ENCODE measurements around the gene DAW1.

The DAW1 gene

GRCh38 chr2:227827143-227827542, 44.3 kb upstream of the DAW1 start:
- Histone ChIP-seq H3K4me3 (ENCODE audit: low read depth, low read length, poor library complexity, severe bottlenecking) (no peak overlapping the region), H3K36me3 (ENCODE audit: insufficient read depth, low read length) (no peaks in the 10 kb centered on the region), H3K27ac (ENCODE audit: low read depth, low read length, poor library complexity, severe bottlenecking) (no peak overlapping the region), H3K9me3 (ENCODE audit: low read length) (no peaks in the 10 kb centered on the region), H3K4me1 (ENCODE audit: insufficient read depth, low read length, severe bottlenecking) (no peaks in the 10 kb centered on the region), H3K27me3 (ENCODE audit: insufficient read depth, low read length) (no peaks in the 10 kb centered on the region), H4K20me1 (ENCODE audit: insufficient read depth, low read length) (no peaks in the 10 kb centered on the region), H3K9me2 (ENCODE audit: low read depth, low read length) (no peaks in the 10 kb centered on the region), H3K9ac (ENCODE audit: low read length) (no peak overlapping the region), H3K79me2 (ENCODE audit: insufficient read depth, low read length) (no peaks in the 10 kb centered on the region), H2AFZ (ENCODE audit: low read length) (no peak overlapping the region), H3F3A (ENCODE audit: insufficient read depth, low read length) (no peaks in the 10 kb centered on the region), H3K4me2 (ENCODE audit: low read length) (no peak overlapping the region)
- TF ChIP-seq, protein P1, sequence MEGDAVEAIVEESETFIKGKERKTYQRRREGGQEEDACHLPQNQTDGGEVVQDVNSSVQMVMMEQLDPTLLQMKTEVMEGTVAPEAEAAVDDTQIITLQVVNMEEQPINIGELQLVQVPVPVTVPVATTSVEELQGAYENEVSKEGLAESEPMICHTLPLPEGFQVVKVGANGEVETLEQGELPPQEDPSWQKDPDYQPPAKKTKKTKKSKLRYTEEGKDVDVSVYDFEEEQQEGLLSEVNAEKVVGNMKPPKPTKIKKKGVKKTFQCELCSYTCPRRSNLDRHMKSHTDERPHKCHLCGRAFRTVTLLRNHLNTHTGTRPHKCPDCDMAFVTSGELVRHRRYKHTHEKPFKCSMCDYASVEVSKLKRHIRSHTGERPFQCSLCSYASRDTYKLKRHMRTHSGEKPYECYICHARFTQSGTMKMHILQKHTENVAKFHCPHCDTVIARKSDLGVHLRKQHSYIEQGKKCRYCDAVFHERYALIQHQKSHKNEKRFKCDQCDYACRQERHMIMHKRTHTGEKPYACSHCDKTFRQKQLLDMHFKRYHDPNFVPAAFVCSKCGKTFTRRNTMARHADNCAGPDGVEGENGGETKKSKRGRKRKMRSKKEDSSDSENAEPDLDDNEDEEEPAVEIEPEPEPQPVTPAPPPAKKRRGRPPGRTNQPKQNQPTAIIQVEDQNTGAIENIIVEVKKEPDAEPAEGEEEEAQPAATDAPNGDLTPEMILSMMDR (IDR thresholded peaks at IDR 0.05; ENCODE audit: low read length) = no peak
- no peak for TF ChIP-seq EZH2 (IDR thresholded peaks at IDR 0.05; ENCODE audit: borderline replicate concordance, low read length)

DNA sequence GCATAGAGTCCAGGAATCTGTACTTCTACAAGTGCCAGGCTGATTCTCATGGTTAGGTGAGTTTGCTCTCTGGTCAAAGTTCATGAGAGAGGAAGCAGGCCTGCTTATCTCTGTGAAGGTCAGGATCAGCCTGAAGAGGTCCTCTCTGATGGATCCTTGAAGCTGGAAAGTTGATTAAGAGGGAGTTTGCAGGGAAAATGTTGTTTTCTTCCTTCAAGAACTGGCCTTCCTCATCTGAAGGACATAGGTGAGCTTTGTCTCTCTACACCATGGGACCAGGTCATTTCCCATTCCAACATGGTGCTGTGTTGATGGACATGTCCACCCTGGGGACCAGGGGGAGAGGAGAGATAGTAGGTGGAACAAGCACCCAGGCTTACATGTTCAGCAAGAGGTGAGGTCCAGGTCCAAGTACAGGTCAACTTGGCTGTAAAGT, 42.9 kb upstream of the DAW1 start:
- Histone ChIP-seq H3K4me2 (ENCODE audit: low read length) (no peak overlapping the region), H3K27me3 (ENCODE audit: insufficient read depth, low read length) (no peaks in the 10 kb centered on the region), H3K9me2 (ENCODE audit: low read depth, low read length) (no peaks in the 10 kb centered on the region), H3K4me1 (ENCODE audit: insufficient read depth, low read length, severe bottlenecking) (no peaks in the 10 kb centered on the region), H3K9ac (ENCODE audit: low read length) (no peak overlapping the region), H4K20me1 (ENCODE audit: insufficient read depth, low read length) (no peaks in the 10 kb centered on the region), H3K79me2 (ENCODE audit: insufficient read depth, low read length) (no peaks in the 10 kb centered on the region), H3K36me3 (ENCODE audit: insufficient read depth, low read length) (no peaks in the 10 kb centered on the region), H3K27ac (ENCODE audit: low read depth, low read length, poor library complexity, severe bottlenecking) (no peak overlapping the region), H2AFZ (ENCODE audit: low read length) (no peak overlapping the region), H3K4me3 (ENCODE audit: low read depth, low read length, poor library complexity, severe bottlenecking) (no peak overlapping the region), H3K9me3 (ENCODE audit: low read length) (no peaks in the 10 kb centered on the region), H3F3A (ENCODE audit: insufficient read depth, low read length) (no peaks in the 10 kb centered on the region)
- no peak for TF ChIP-seq EZH2 (IDR thresholded peaks at IDR 0.05; ENCODE audit: borderline replicate concordance, low read length)
- TF ChIP-seq, protein P1 (IDR thresholded peaks at IDR 0.05; ENCODE audit: low read length) = no peak

GRCh38 chr2:227829337-227829736, 42.1 kb upstream of the DAW1 start:
- H3K27me3 ChIP-seq (ENCODE audit: insufficient read depth, low read length) = no peaks in the 10 kb centered on the region
- no peaks in the 10 kb centered on the region for H3K36me3 ChIP-seq (ENCODE audit: insufficient read depth, low read length)
- H3K4me2 ChIP-seq (ENCODE audit: low read length) = no peak overlapping the region
- no peaks in the 10 kb centered on the region for H3F3A ChIP-seq (ENCODE audit: insufficient read depth, low read length)
- no peak overlapping the region for H3K4me3 ChIP-seq (ENCODE audit: low read depth, low read length, poor library complexity, severe bottlenecking)
- no peaks in the 10 kb centered on the region for H3K9me2 ChIP-seq (ENCODE audit: low read depth, low read length)
- H3K79me2 ChIP-seq (ENCODE audit: insufficient read depth, low read length) = no peaks in the 10 kb centered on the region
- TF ChIP-seq, protein P1 (IDR thresholded peaks at IDR 0.05; ENCODE audit: low read length) = no peak
- no peak for TF ChIP-seq EZH2 (IDR thresholded peaks at IDR 0.05; ENCODE audit: borderline replicate concordance, low read length)
- H2AFZ ChIP-seq (ENCODE audit: low read length) = no peak overlapping the region
- H4K20me1 ChIP-seq (ENCODE audit: insufficient read depth, low read length) = no peaks in the 10 kb centered on the region
- no peak overlapping the region for H3K9ac ChIP-seq (ENCODE audit: low read length)
- H3K9me3 ChIP-seq (ENCODE audit: low read length) = no peaks in the 10 kb centered on the region
- H3K4me1 ChIP-seq (ENCODE audit: insufficient read depth, low read length, severe bottlenecking) = no peaks in the 10 kb centered on the region
- H3K27ac ChIP-seq (ENCODE audit: low read depth, low read length, poor library complexity, severe bottlenecking) = no peak overlapping the region

Measured in OCI-LY1 (cell line).